Measurements from ENCODE around the gene M1AP. TPM values are rescaled to one million over a fixed set of nuclear protein-coding genes. Genes with fewer than 3 reads are reported as not detected.

The M1AP gene
- total and polyA plus RNA-seq, 9 of the 15 experiments (the other 6 are each of a cell fraction or from before 2014, with no cell fraction given): 0.06 to 0.33 (median 0.11) TPM; not detected in 4

GRCh38 chr2:74578408-74578807 lies 69.7 kb downstream of the M1AP start (continued):
- TF ChIP-seq, protein P1, sequence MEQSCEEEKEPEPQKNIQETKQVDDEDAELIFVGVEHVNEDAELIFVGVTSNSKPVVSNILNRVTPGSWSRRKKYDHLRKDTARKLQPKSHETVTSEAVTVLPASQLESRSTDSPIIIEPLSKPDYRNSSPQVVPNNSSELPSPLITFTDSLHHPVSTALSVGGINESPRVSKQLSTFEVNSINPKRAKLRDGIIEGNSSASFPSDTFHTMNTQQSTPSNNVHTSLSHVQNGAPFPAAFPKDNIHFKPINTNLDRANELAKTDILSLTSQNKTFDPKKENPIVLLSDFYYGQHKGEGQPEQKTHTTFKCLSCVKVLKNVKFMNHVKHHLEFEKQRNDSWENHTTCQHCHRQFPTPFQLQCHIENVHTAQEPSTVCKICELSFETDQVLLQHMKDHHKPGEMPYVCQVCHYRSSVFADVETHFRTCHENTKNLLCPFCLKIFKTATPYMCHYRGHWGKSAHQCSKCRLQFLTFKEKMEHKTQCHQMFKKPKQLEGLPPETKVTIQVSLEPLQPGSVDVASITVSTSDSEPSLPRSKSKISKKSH (CRISPR knock-in tag; IDR thresholded peaks at IDR 0.05): no peak
- TF ChIP-seq, protein P2, sequence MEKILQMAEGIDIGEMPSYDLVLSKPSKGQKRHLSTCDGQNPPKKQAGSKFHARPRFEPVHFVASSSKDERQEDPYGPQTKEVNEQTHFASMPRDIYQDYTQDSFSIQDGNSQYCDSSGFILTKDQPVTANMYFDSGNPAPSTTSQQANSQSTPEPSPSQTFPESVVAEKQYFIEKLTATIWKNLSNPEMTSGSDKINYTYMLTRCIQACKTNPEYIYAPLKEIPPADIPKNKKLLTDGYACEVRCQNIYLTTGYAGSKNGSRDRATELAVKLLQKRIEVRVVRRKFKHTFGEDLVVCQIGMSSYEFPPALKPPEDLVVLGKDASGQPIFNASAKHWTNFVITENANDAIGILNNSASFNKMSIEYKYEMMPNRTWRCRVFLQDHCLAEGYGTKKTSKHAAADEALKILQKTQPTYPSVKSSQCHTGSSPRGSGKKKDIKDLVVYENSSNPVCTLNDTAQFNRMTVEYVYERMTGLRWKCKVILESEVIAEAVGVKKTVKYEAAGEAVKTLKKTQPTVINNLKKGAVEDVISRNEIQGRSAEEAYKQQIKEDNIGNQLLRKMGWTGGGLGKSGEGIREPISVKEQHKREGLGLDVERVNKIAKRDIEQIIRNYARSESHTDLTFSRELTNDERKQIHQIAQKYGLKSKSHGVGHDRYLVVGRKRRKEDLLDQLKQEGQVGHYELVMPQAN (IDR thresholded peaks at IDR 0.05; ENCODE audit: borderline replicate concordance): no peak
- TF ChIP-seq SIN3A (IDR thresholded peaks at IDR 0.05; ENCODE audit: borderline replicate concordance in 2 of 2, control insufficient read depth in 1 of 2, low read depth in 2 of 2, low read length in 2 of 2): no peak
- no peak for TF ChIP-seq ZNF263 (CRISPR knock-in tag; IDR thresholded peaks at IDR 0.05; ENCODE audit: borderline replicate concordance)
- TF ChIP-seq, protein P3, sequence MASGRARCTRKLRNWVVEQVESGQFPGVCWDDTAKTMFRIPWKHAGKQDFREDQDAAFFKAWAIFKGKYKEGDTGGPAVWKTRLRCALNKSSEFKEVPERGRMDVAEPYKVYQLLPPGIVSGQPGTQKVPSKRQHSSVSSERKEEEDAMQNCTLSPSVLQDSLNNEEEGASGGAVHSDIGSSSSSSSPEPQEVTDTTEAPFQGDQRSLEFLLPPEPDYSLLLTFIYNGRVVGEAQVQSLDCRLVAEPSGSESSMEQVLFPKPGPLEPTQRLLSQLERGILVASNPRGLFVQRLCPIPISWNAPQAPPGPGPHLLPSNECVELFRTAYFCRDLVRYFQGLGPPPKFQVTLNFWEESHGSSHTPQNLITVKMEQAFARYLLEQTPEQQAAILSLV (tag; IDR thresholded peaks at IDR 0.05): no peak
